GM23338 (cell line): ENCODE measurements around the gene NR2C1. TPM values are rescaled to one million over a fixed set of nuclear protein-coding genes. Genes with fewer than 3 reads are reported as not detected.

Experiments
- ATAC-seq: fragments of 200-7000 bp; cut with Tn5 transposase; 3 replicates; pipeline ENCODE4 v1.9.1; 2020
- DNase-seq: peaks from one replicate; pipeline ENCODE4 v3.0.0-alpha.2; 2015; ENCODE audit warnings: low spot score
- H2AFZ ChIP-seq: fragments of 200-600 bp; sonication (generic); 2 replicates; pipeline ENCODE4 v1.8.0; 2016; ENCODE audit warnings: antibody characterized with exemption, mild to moderate bottlenecking, moderate library complexity
- H3F3A ChIP-seq: fragments of 200-600 bp; sonication (generic); replicated peaks from 2 replicates; pipeline ENCODE4 v1.8.0; 2017; ENCODE audit warnings: antibody characterized with exemption, mixed run types, low read depth
- H3K27ac ChIP-seq: fragments of 200-600 bp; sonication (generic); 2 replicates; pipeline ENCODE4 v1.6.1; 2016; ENCODE audit warnings: low read depth
- H3K27me3 ChIP-seq: fragments of 200-600 bp; sonication (generic); 2 replicates; pipeline ENCODE4 v1.8.0; 2016; ENCODE audit warnings: mild to moderate bottlenecking, mixed run types, moderate library complexity; ENCODE audit not compliant: insufficient read depth
- H3K36me3 ChIP-seq: fragments of 200-600 bp; sonication (generic); 2 replicates; pipeline ENCODE4 v1.8.0; 2016; ENCODE audit warnings: mild to moderate bottlenecking; ENCODE audit not compliant: insufficient read depth
- H3K4me1 ChIP-seq: fragments of 200-600 bp; sonication (generic); 2 replicates; pipeline ENCODE4 v1.8.0; 2016; ENCODE audit warnings: mild to moderate bottlenecking, moderate library complexity; ENCODE audit not compliant: insufficient read depth
- H3K4me2 ChIP-seq: fragments of 200-600 bp; sonication (generic); 2 replicates; pipeline ENCODE4 v1.7.1; 2017; ENCODE audit warnings: mixed run types
- H3K4me3 ChIP-seq: fragments of 200-600 bp; sonication (generic); 2 replicates; pipeline ENCODE4 v1.6.1; 2016; ENCODE audit warnings: mixed run types
- H3K79me2 ChIP-seq: fragments of 200-600 bp; sonication (generic); replicated peaks from 2 replicates; pipeline ENCODE4 v1.8.0; 2017; ENCODE audit warnings: mild to moderate bottlenecking; ENCODE audit not compliant: insufficient read depth
- H3K9me2 ChIP-seq: fragments of 200-600 bp; sonication (generic); 2 replicates; pipeline ENCODE4 v1.8.0; 2017; ENCODE audit not compliant: insufficient read depth
- H4K20me1 ChIP-seq: fragments of 200-600 bp; sonication (generic); replicated peaks from 2 replicates; pipeline ENCODE4 v1.8.0; 2017; ENCODE audit warnings: mild to moderate bottlenecking; ENCODE audit not compliant: insufficient read depth
- H3K27ac Mint-ChIP-seq: 2 replicates; pipeline ENCODE4 v1.8.0; 2020; ENCODE audit warnings: inconsistent platforms, mild to moderate bottlenecking, moderate library complexity, mixed read lengths
- H3K27me3 Mint-ChIP-seq: 3 replicates; pipeline ENCODE4 v1.8.0; 2022; ENCODE audit warnings: low read depth, mild to moderate bottlenecking, moderate library complexity, mixed read lengths, inconsistent platforms; ENCODE audit not compliant: insufficient read depth, poor library complexity
- H3K36me3 Mint-ChIP-seq: 3 replicates; pipeline ENCODE4 v1.8.0; 2021; ENCODE audit warnings: low read depth, mild to moderate bottlenecking, inconsistent platforms, moderate library complexity, mixed read lengths
- H3K4me1 Mint-ChIP-seq: 3 replicates; pipeline ENCODE4 v1.8.0; 2020; ENCODE audit warnings: mild to moderate bottlenecking, inconsistent platforms, mixed read lengths
- H3K4me3 Mint-ChIP-seq: 3 replicates; pipeline ENCODE4 v1.8.0; 2021; ENCODE audit warnings: moderate library complexity, mild to moderate bottlenecking, inconsistent platforms, mixed read lengths
- H3K9me3 Mint-ChIP-seq: 3 replicates; pipeline ENCODE4 v1.8.0; 2020; ENCODE audit warnings: moderate library complexity, mild to moderate bottlenecking, inconsistent platforms, mixed read lengths
- CREB1 ChIP-seq: fragments of 250-450 bp; sonication (Bioruptor Pico); IDR thresholded peaks from 2 replicates; pipeline ENCODE4 v1.5.0; 2020; ENCODE audit warnings: low read depth, mild to moderate bottlenecking, moderate library complexity
- ETS1 ChIP-seq: IDR thresholded peaks from 2 replicates; pipeline ENCODE4 v1.6.1; 2016; ENCODE audit warnings: antibody characterized with exemption
- EZH2 ChIP-seq: fragments of 200-600 bp; sonication (generic); IDR thresholded peaks from one replicate; pipeline ENCODE4 v1.8.0; 2017; ENCODE audit warnings: antibody characterized with exemption, mild to moderate bottlenecking, low read depth; ENCODE audit not compliant: unreplicated experiment
- EZH2phosphoT487 ChIP-seq: fragments of 200-600 bp; sonication (generic); IDR thresholded peaks from one replicate; pipeline ENCODE4 v1.8.1; 2018; ENCODE audit warnings: antibody characterized with exemption; ENCODE audit not compliant: unreplicated experiment
- JUNB ChIP-seq: IDR thresholded peaks from one replicate; pipeline ENCODE4 v1.6.1; 2016; ENCODE audit warnings: antibody characterized with exemption; ENCODE audit not compliant: unreplicated experiment
- NANOG ChIP-seq: IDR thresholded peaks from 2 replicates; pipeline ENCODE4 v1.6.1; 2016; ENCODE audit warnings: antibody characterized with exemption, borderline replicate concordance
- POLR2AphosphoS5 ChIP-seq: IDR thresholded peaks from 2 replicates; pipeline ENCODE4 v1.6.1; 2016; ENCODE audit warnings: antibody characterized with exemption, low read depth
- REST ChIP-seq: IDR thresholded peaks from one replicate; pipeline ENCODE4 v1.6.1; 2018; ENCODE audit warnings: antibody characterized with exemption; ENCODE audit not compliant: unreplicated experiment
- STAT1 ChIP-seq: IDR thresholded peaks from one replicate; pipeline ENCODE4 v1.6.1; 2016; ENCODE audit warnings: antibody characterized with exemption; ENCODE audit not compliant: unreplicated experiment
- ZNF114 ChIP-seq: fragments of 250-450 bp; sonication (Bioruptor Pico); IDR thresholded peaks from 2 replicates; pipeline ENCODE4 v1.5.0; 2020; ENCODE audit warnings: mild to moderate bottlenecking, moderate library complexity
- ZNF331 ChIP-seq: fragments of 250-450 bp; sonication (Bioruptor Pico); IDR thresholded peaks from 2 replicates; pipeline ENCODE4 v1.5.0; 2020; ENCODE audit warnings: low read depth, mild to moderate bottlenecking, moderate library complexity
- ZNF462 ChIP-seq: fragments of 250-450 bp; sonication (Bioruptor Pico); IDR thresholded peaks from 2 replicates; pipeline ENCODE4 v1.5.0; 2020; ENCODE audit warnings: mild to moderate bottlenecking, moderate library complexity
- polyA plus RNA-seq: library from polyadenylated mRNA; unstranded; fragments of >200 nt; fragmentation: Nextera tagmentation; extraction: Ambion mirVana; gene quantifications from 2 replicates; pipeline ENCODE4 v1.2.1, GENCODE V29; 2016
- total RNA-seq: library from RNA; depleted of rRNA; stranded (reverse); fragments of >200 nt; shearing (Covaris generic); gene quantifications from 2 replicates; pipeline ENCODE4 v1.2.3, GENCODE V29; 2014
- TF ChIP-seq, protein P1 (sequence below), 2 experiments: fragments of 200-600 bp in 1 of 2; sonication (generic) in 1 of 2; conservative IDR thresholded peaks; 2 replicates each; pipeline versions ENCODE4 v1.5.1 to v1.6.1; 2016 to 2017; ENCODE audit warnings: antibody characterized with exemption in 2 of 2, low read depth in 2 of 2, mild to moderate bottlenecking in 2 of 2, moderate library complexity in 1 of 2

NR2C1 gene
- total and polyA plus RNA-seq, 2 experiments from 2014 or later, result 41.1 to 45.3 TPM

- ATAC-seq (no peak), DNase-seq (no peak)
- Histone ChIP-seq H2AFZ (no peak overlapping the region), H3F3A (no peaks in the 10 kb centered on the region), H3K4me1 (no peaks in the 10 kb centered on the region), H3K79me2 (no peaks in the 10 kb centered on the region), H4K20me1 (no peaks in the 10 kb centered on the region; the same call in 1 of the 2 replicates), H3K36me3 (peaks cover 15% of the 10 kb centered on the region; the same call in 1 of the 2 replicates), H3K27me3 (no peaks in the 10 kb centered on the region), H3K4me2 (no peak overlapping the region), H3K27ac (no peak overlapping the region), H3K4me3 (no peak overlapping the region), H3K9me2 (no peaks in the 10 kb centered on the region)
- TF ChIP-seq ETS1 (no peak), POLR2AphosphoS5 (no peak), REST (no peak), NANOG (no peak), STAT1 (no peak), ZNF331 (CRISPR knock-in tag) (no peak), ZNF462 (no peak), CREB1 (CRISPR knock-in tag) (no peak), EZH2phosphoT487 (no peak), JUNB (no peak), EZH2 (no peak), ZNF114 (CRISPR knock-in tag) (no peak)
- TF ChIP-seq, protein P1, sequence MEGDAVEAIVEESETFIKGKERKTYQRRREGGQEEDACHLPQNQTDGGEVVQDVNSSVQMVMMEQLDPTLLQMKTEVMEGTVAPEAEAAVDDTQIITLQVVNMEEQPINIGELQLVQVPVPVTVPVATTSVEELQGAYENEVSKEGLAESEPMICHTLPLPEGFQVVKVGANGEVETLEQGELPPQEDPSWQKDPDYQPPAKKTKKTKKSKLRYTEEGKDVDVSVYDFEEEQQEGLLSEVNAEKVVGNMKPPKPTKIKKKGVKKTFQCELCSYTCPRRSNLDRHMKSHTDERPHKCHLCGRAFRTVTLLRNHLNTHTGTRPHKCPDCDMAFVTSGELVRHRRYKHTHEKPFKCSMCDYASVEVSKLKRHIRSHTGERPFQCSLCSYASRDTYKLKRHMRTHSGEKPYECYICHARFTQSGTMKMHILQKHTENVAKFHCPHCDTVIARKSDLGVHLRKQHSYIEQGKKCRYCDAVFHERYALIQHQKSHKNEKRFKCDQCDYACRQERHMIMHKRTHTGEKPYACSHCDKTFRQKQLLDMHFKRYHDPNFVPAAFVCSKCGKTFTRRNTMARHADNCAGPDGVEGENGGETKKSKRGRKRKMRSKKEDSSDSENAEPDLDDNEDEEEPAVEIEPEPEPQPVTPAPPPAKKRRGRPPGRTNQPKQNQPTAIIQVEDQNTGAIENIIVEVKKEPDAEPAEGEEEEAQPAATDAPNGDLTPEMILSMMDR (conservative IDR thresholded peaks at IDR 0.05; ENCODE audit: low read depth in 2 of 2), result no peak
- no peak overlapping the region for H3K27ac Mint-ChIP-seq
- H3K4me1 Mint-ChIP-seq, result no peaks in the 10 kb centered on the region
- H3K36me3 Mint-ChIP-seq, result peaks cover 14% of the 10 kb centered on the region
- no peaks in the 10 kb centered on the region for H3K9me3 Mint-ChIP-seq
- no peaks in the 10 kb centered on the region for H3K27me3 Mint-ChIP-seq
- H3K4me3 Mint-ChIP-seq, result no peak overlapping the region
Measured at GRCh38 chr12:95034750-95035149, 38.7 kb downstream of the NR2C1 start.
